Measurements from ENCODE around the gene MIER2.

- TF ChIP-seq CTCF (IDR thresholded peaks at IDR 0.05; ENCODE audit: insufficient read depth, low read length): no peak
- TF ChIP-seq POLR2AphosphoS5 (IDR thresholded peaks at IDR 0.05; ENCODE audit: low read depth): no peak
- TF ChIP-seq GABPA (IDR thresholded peaks at IDR 0.05; ENCODE audit: low read depth): no peak
- TF ChIP-seq SPI1 (IDR thresholded peaks at IDR 0.05; ENCODE audit: borderline replicate concordance, low read depth): no peak
Observed at GRCh38 chr19:324716-325115, 19.9 kb downstream of the MIER2 start.
